Duodenal mucosa (tissue), 2 donors: ENCODE results near the gene CCNC.

ENCODE experiments used
- H3K27ac ChIP-seq: one replicate; pipeline ENCODE4 v1.7.0; 2013; ENCODE audit warnings: low read depth, low read length
- H3K27me3 ChIP-seq, 2 donors: one replicate each; pipeline ENCODE4 v1.7.0; 2013; ENCODE audit warnings: low read length in 2 of 2, control low read depth in 1 of 2; ENCODE audit not compliant: insufficient read depth in 2 of 2, control insufficient read depth in 1 of 2
- H3K36me3 ChIP-seq, 2 donors: one replicate each; pipeline ENCODE4 v1.7.0; 2013; ENCODE audit warnings: low read length in 2 of 2, control low read depth in 1 of 2; ENCODE audit not compliant: insufficient read depth in 2 of 2, control insufficient read depth in 1 of 2
- H3K4me1 ChIP-seq, 2 donors: one replicate each; pipeline ENCODE4 v1.7.0; 2013; ENCODE audit warnings: low read length in 2 of 2, control low read depth in 1 of 2; ENCODE audit not compliant: insufficient read depth in 2 of 2, control insufficient read depth in 1 of 2
- H3K4me3 ChIP-seq, 2 donors: one replicate each; pipeline ENCODE4 v1.7.0; 2013; ENCODE audit warnings: low read length in 2 of 2, low read depth in 1 of 2
- H3K9ac ChIP-seq, 2 donors: one replicate each; pipeline ENCODE4 v1.7.0; 2013; ENCODE audit warnings: low read length in 2 of 2, low read depth in 1 of 2
- H3K9me3 ChIP-seq, 2 donors: one replicate each; pipeline ENCODE4 v1.7.0; 2013; ENCODE audit warnings: low read length in 2 of 2, control low read depth in 1 of 2; ENCODE audit not compliant: control insufficient read depth in 1 of 2

CCNC gene

DNA sequence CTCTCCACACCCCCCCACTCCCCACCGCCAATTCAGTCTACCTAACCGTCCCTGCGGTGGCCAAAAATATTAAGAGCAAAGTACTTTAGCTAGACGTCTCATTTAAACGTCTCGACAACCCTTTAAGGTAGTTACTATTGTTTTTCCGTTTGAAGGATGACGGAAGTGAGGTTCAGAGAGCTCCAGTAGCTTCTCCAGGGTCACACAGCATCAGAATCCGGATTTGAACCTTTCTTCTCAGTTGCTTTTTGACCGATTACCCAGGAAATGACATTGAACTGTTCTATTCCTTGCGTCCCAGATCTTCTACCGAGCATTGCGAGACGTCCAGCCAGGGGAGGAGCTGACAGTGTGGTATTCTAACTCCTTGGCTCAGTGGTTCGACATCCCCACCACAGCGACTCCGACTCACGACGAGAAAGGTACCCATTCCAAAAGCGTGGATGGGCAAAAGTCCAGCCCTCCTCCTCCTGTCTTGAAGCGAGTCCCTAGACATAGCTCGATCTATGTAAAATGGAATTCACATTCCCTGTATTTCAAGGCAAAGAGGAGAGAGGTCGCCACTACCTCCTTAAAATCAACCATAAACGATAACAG, 40.5 kb upstream of the CCNC start:
- H3K27me3 ChIP-seq, result peaks cover 90 to 92% of the 10 kb centered on the region in 2 donors
- H3K9ac ChIP-seq, result no peak overlapping the region
- H3K36me3 ChIP-seq, result no peaks in the 10 kb centered on the region
- no peak overlapping the region for H3K4me3 ChIP-seq
- H3K9me3 ChIP-seq, result no peaks in the 10 kb centered on the region
- no peak overlapping the region for H3K27ac ChIP-seq
- H3K4me1 ChIP-seq, result peaks cover 18 to 24% of the 10 kb centered on the region in 2 donors

DNA sequence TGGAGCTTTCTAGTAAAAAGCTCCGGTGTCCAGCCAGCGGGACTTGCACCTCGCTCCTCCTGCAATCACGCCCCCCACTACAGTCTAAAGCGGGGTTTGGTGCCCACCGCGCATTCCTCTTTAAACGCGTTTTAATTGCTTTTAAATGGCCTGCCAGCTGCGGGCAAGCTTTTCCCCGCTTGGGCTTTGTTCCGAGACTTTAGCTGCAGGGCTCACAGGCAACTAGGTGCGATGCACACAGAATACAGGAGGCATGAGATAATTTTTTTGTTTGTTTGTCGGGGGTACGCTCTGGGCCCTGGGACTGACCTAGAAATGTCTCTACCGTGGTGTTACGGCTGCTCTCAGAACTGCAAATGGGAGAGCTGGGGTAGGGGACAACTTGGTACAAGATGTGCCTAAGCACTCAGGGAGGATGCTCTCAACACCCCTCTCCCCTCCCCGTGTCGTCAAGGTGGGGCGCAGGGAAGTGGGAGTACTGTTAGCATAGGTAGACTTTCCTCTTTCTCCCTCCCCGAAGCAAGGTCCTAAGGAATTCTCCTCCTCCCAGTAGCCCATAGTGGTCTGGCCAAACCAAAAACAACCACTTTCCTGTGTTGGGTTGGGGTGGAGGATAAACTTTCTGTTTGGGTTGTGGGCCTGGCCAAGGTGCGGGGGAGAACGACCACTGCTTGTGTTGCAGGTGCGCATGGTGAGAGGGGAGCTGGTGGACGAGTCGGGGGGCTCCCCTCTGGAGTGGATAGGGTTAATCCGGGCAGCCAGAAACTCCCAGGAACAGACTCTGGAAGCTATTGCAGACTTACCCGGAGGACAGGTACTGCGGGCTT, 39.8 kb upstream of the CCNC start:
- H3K27me3 ChIP-seq, result peaks cover 95 to 96% of the 10 kb centered on the region in 2 donors
- H3K9me3 ChIP-seq, result no peaks in the 10 kb centered on the region
- peaks cover 18 to 27% of the 10 kb centered on the region in 2 donors for H3K4me1 ChIP-seq
- H3K4me3 ChIP-seq, result no peak overlapping the region
- no peak overlapping the region for H3K27ac ChIP-seq
- no peak overlapping the region for H3K9ac ChIP-seq
- H3K36me3 ChIP-seq, result no peaks in the 10 kb centered on the region

DNA sequence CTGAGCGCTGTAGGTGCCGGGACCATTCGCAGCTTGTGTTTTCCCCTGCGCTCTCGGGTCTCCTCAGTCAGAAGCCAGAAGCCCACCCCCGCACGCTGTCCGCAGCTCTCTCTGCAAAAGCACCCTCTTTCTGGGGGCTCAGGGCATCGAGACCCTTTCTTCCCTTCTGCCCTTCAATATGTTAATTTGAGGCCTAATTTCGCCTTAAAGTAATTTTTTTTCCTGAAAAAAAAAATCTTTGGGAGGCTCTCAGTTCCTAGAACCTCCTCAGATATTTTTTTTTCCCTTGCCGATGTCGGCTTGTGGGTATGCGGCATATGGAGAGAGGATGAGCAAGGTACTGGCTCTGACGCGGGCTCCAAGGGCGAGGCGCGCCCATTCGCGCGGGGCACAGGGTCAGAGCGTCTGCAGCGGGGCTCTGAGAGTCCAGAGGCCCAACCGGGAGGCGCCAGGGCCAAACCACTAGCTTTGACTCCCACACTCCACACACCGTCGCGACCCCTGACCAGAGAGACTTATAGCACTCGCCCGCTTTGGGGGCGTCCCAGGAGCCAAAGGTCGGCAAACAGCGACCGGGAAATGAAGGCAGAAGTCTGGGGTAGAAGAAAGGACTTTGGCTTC, 39.1 kb upstream of the CCNC start:
- Histone ChIP-seq H3K9me3 (no peaks in the 10 kb centered on the region), H3K36me3 (no peaks in the 10 kb centered on the region), H3K27ac (no peak overlapping the region), H3K9ac (no peak overlapping the region), H3K4me1 (peaks cover 20% of the 10 kb centered on the region in 2 donors), H3K4me3 (no peak overlapping the region), H3K27me3 (peaks cover 95 to 96% of the 10 kb centered on the region in 2 donors)

DNA sequence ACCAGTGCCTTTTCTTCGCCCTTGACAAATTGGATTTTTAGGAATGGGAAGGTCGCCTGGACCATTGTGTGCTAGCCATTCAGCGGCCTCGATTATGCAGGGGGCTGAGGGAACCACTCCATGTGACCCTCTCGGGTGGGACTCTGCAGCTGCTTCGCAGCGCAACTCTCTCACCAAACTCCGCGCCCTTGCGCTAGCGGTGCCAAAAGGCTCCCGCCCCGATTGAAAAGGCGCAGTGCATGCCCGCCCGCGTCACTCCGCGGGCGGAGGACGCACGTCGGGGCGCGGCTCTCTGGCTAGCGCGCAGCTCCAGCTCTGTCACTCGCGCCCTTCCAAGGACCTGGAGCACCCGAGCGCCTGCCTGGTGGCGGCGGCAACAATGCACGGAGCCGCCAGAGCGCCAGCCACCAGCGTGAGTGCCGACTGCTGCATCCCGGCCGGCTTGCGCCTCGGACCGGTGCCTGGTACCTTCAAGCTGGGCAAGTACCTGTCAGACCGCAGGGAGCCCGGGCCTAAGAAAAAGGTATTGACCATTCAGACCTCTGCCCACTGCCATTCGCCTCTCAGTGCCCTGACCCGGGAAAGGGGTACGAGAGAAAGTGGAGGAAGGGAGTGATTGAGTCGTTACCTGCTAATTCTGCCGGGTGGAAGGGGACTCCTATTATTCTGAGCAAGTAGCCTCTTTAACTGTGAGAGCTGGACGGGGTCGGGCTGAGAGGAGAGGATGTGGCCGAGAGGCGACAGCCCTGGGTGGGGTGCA, 38.4 kb upstream of the CCNC start, which contains the start of gene PRDM13:
TSS of gene PRDM13 (plus strand) at position 178 of the 760 bp plus-strand sequence. CDS start at position 380, 202 bp downstream.
- H3K27ac ChIP-seq, result no peak within 1 kb of the TSS
- H3K9me3 ChIP-seq, result no peaks in the 10 kb centered on the region
- peaks cover 96 to 98% of the 10 kb centered on the region in 2 donors for H3K27me3 ChIP-seq
- peak within 1 kb of the TSS in 1 of 2 donors; percentile 21 for H3K4me3 ChIP-seq
- H3K9ac ChIP-seq, result no peak within 1 kb of the TSS
- peaks cover 19 to 22% of the 10 kb centered on the region in 2 donors for H3K4me1 ChIP-seq
- no peaks in the 10 kb centered on the region for H3K36me3 ChIP-seq

DNA sequence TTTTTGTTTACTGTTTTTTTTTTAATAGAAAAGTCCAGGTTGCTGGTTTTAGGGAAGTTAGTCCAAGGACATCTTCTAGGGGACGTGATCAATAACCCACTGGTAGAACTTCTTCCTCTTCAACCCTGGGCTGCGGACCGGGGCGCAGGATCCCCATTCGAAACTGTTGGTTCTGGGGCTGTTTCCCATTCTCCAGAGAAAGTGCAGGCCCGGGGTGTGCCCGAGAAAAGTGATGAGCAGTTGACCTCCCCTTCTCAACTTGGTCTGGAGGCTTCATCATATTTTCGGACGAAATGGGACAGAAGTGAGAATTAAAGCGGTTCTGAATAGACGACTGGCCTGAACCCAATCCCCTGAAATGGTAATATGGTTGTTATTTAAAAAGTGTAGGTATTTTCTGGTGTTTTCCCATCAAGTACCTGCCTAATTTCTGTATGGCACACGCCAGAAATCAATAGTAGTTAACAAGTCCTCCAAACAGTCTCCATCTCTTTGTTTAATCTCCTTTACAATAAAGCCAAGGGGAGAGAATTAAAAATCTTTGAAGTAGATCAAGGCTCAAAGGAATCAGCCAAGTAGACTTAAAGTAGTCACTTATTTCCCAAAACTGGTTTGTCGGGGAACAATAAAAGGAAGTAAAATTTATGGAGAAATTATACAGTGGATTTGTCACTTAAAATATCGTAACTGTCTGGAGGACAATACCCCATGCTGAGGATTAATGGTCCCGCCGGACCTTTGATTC, 37.6 kb upstream of the CCNC start:
- no peak overlapping the region for H3K4me3 ChIP-seq
- peaks cover 19 to 22% of the 10 kb centered on the region in 2 donors for H3K4me1 ChIP-seq
- no peak overlapping the region for H3K27ac ChIP-seq
- H3K9me3 ChIP-seq, result no peaks in the 10 kb centered on the region
- H3K27me3 ChIP-seq, result peaks cover 94 to 99% of the 10 kb centered on the region in 2 donors
- H3K36me3 ChIP-seq, result no peaks in the 10 kb centered on the region
- no peak overlapping the region for H3K9ac ChIP-seq

DNA sequence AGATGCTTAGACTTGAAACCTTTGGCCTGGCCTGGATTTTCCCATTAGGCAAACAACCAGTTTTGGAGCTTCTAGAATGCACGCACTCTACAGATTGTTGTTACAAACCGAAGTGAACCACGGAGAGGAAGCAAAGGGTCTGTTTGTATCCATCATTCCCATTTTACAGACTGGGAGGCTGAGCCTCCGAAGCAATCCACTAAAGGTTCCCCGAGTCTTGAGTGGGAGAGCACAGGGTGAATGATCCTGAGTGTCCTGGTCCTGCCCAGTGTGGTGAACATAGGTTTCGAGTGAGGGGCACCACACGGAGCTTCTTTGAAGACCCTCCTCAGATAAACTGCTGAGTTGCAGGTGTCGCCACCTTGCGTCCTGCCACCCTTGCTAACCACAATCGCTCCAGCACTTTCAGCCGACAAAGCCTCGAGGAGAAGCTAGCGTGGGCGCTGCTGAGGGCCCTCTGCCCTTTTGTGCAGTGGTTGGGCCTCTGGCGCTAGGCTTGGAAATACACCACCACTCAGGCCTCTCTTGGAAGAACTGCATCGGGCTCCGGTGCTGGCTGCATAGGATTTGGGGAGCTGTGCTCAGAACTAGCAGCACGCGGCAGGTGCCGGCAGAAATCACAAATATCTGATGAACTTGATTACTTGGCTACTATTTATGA, 36.7 kb upstream of the CCNC start:
- peaks cover 19 to 22% of the 10 kb centered on the region in 2 donors for H3K4me1 ChIP-seq
- H3K4me3 ChIP-seq, result no peak overlapping the region
- no peaks in the 10 kb centered on the region for H3K9me3 ChIP-seq
- no peak overlapping the region for H3K9ac ChIP-seq
- peaks cover 91 to 98% of the 10 kb centered on the region in 2 donors for H3K27me3 ChIP-seq
- H3K36me3 ChIP-seq, result no peaks in the 10 kb centered on the region
- no peak overlapping the region for H3K27ac ChIP-seq

DNA sequence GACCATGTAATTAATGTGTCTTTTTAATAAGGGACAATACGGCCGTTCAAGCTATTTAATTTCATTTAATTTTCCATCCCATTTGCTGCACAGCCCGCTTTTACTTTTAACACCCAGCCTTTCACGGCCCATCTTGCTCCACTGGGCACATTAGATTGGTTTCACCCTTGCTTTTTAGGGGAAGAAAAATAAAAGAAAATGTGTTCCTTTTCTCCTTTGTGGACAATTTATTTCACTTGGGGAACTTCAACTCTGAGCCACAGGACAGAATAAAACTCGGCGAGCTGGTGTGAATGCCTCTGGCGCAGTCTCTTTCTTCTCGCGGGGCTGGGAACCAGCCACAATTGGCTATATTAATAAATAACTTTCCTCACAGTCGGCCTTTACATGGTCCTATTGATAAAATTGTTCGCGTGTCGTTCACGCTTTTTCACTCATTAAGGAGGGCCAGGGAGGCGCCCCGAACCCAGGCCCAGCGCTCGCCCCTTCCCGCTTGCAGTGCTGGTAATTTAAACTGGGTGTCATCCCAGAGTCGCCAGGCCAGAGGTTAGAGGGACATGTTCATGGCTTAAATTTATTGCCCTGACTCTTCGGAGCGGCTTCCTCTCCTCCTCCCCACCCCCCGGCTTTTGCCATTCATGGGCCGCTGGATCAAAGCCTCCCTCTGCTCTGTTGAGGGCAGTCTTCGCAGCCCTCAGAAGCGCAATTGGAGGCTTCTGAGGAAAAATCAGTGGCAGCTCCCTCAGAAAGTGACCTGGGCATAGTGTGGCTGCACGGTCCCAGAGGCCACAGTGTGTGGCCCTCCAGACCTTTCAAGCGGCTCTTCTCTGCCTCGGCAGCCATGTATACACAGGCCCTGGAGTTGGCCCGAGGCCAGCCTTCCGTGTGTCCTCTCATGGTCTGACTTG, 36.0 kb upstream of the CCNC start:
- Histone ChIP-seq H3K9me3 (no peaks in the 10 kb centered on the region), H3K27me3 (peaks cover 87 to 94% of the 10 kb centered on the region in 2 donors), H3K4me3 (peak overlapping the region; percentile 52 to 61), H3K36me3 (no peaks in the 10 kb centered on the region), H3K9ac (no peak overlapping the region), H3K4me1 (peaks cover 19 to 22% of the 10 kb centered on the region in 2 donors), H3K27ac (no peak overlapping the region)

DNA sequence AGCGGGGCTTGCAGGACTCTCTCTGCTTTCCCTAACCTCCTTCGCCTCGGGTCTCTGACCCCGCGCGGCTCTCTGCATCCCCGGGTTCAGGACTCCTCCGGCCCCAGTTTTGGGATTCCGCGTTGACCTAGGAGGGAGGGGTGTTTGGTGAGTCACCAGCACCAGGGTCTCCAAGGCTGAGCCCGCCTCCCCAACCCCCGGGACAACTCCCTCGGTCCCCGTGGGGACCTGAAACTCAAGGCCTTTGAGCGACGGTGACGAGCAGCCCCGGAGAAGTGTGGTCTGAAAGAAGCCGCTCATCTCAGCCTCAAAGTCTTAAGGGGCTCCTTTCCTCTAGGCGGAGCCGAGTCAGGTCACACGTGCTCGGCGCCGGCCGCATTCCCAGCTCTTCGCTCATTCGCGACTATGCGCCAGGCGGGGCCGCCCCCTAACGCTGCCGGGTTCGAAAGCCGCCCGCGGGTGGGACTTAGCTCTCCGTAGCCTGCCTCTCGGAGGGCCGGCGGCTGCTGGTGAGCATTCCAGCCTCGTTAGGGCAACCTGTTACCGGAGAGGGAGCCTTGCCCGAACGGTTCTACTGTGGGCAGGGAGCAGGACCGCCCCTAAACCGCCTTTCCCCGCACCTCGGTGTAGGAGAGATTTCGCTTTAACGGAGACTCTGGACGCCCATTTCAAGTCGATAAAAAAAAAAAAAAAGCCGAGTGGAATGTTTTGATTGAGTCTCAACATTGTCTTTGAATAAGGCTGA, 35.1 kb upstream of the CCNC start:
- peak overlapping the region; percentile 52 to 61 for H3K4me3 ChIP-seq
- peaks cover 86 to 88% of the 10 kb centered on the region in 2 donors for H3K27me3 ChIP-seq
- peaks cover 19 to 22% of the 10 kb centered on the region in 2 donors for H3K4me1 ChIP-seq
- no peak overlapping the region for H3K9ac ChIP-seq
- H3K27ac ChIP-seq, result no peak overlapping the region
- no peaks in the 10 kb centered on the region for H3K36me3 ChIP-seq
- no peaks in the 10 kb centered on the region for H3K9me3 ChIP-seq
